Right lobe of liver (tissue), 6 donors: ENCODE measurements around the gene MFNG. TPM values are rescaled to one million over a fixed set of nuclear protein-coding genes. Genes with fewer than 3 reads are reported as not detected.

ENCODE experiments used
- ATAC-seq, 4 donors: fragments of 200-7000 bp; cut with Tn5 transposase; one replicate each; pipeline ENCODE4 v1.9.1; 2020; ENCODE audit warnings: mild to moderate bottlenecking in 4 of 4, moderate library complexity in 4 of 4
- DNase-seq, 3 donors: peaks; one replicate each; pipeline ENCODE4 v3.0.0-alpha.2; 2020
- H3K27ac ChIP-seq, 3 donors: fragments of 200-600 bp; one replicate each; pipeline ENCODE4 v1.8.0; 2022
- H3K27me3 ChIP-seq, 2 donors: fragments of 200-600 bp; one replicate each; pipeline ENCODE4 v1.8.0; 2022
- H3K36me3 ChIP-seq, 4 donors: fragments of 200-600 bp; sonication (generic) in 1 of 4; one replicate each; pipeline versions ENCODE4 v1.5.1 to v1.8.0; 2017 to 2022; ENCODE audit warnings: control low read depth in 1 of 4
- H3K4me1 ChIP-seq, 4 donors: fragments of 200-600 bp; sonication (generic) in 1 of 4; one replicate each; pipeline versions ENCODE4 v1.5.1 to v1.8.0; 2017 to 2022; ENCODE audit warnings: control low read depth in 1 of 4
- H3K4me3 ChIP-seq, 3 donors: fragments of 200-600 bp; one replicate each; pipeline ENCODE4 v1.8.0; 2022
- H3K9me3 ChIP-seq, 4 donors: fragments of 200-600 bp; sonication (generic) in 1 of 4; one replicate each; pipeline versions ENCODE4 v1.5.1 to v1.8.0; 2017 to 2022; ENCODE audit warnings: control low read depth in 1 of 4
- CTCF ChIP-seq, 4 donors: fragments of 200-600 bp in 3 of 4; fragments of 450-650 bp in 1 of 4; IDR thresholded peaks; one replicate each; pipeline versions ENCODE4 v1.5.1 to v1.8.0; 2016 to 2022; ENCODE audit warnings: antibody characterized with exemption in 4 of 4, mild to moderate bottlenecking in 2 of 4
- POLR2A ChIP-seq: fragments of 450-650 bp; IDR thresholded peaks from one replicate; pipeline ENCODE4 v1.6.1; 2017; ENCODE audit warnings: antibody characterized with exemption, mild to moderate bottlenecking
- WGBS: methylation state at CpG from one replicate; pipeline ENCODE4 v1.1.6; 2018; ENCODE audit warnings: low coverage, low lambda C conversion rate; ENCODE audit not compliant: insufficient coverage; ENCODE audit errors: missing lambda C conversion rate; 5-methylcytosine and 5-hydroxymethylcytosine counted together
- intact Hi-C, 2 donors: fragments of 100-400 bp; cut with DNase I; formaldehyde crosslinking; loops; one replicate each; pipeline versions ENCODE4 v1.11.2 to v1.14.1; 2022
- long read RNA-seq: library from polyadenylated mRNA; unstranded; transcript quantifications from one replicate; pipeline ENCODE4 v2.0.0, GENCODE V29; 2019
- total RNA-seq, 6 experiments: library from RNA; depleted of rRNA in 2 of 6; stranded (reverse); fragments of >200 nt in 2 of 6; fragmentation: NEBNext Ultra II Directional in 3 of 6; extraction: Animal tissue kit (Norgen Biotek cat#: 25700) in 3 of 6; gene quantifications; one replicate each; pipeline versions ENCODE4 v1.1.0 to v1.2.4, GENCODE V29; 2016 to 2023
- donor health status: DM: no; HTN: yes; CAD: no.
- donor health status: DM: no; HTN: no; CAD: no.
- donor health status: DM: no; HTN: no; CAD: no.
- donor health status: DM: no; HTN: yes; CAD: no.
- donor health status: DM: no; HTN: yes; CAD: no.

Gene MFNG
- 10 to 100 TPM in 4 of 6 experiments, 1 to 10 TPM in 2; 5.6 to 14.4 (median 10.2) TPM for total RNA-seq
- long read RNA-seq, partial matches to known transcripts, result 0 of 2 reads
- long read RNA-seq, other reads (novel, unspliced or antisense), result 1 of 2 reads

GRCh38 chr22:37486224-37486845 is at the start of gene MFNG:
TSS of gene MFNG (minus strand) at chr22:37486384. CDS start at chr22:37486177, 207 bp downstream.
- 6% methylated on average over 13 of the region's 24 CpGs for WGBS
- no peaks in the 10 kb centered on the region for H3K36me3 ChIP-seq
- TF ChIP-seq POLR2A (peak; percentile 31), CTCF (IDR thresholded peaks at IDR 0.05) (no peak)
- peak within 1 kb of the TSS; percentile 35 to 53 (median 41) for H3K4me3 ChIP-seq
- peak; percentile 73 to 85 (median 84) for DNase-seq
- H3K9me3 ChIP-seq, result no peaks in the 10 kb centered on the region
- intact Hi-C loops, result no loop called here
- peaks cover 0 to 7% (median 2%) of the 10 kb centered on the region in 4 donors for H3K4me1 ChIP-seq
- no peaks in the 10 kb centered on the region for H3K27me3 ChIP-seq
- ATAC-seq, result peak; percentile 74 to 80 (median 77)
- H3K27ac ChIP-seq, result peak within 1 kb of the TSS; percentile 50 to 89 (median 66)

- ATAC-seq (no peak), DNase-seq (no peak)
- no peaks in the 10 kb centered on the region for H3K36me3 ChIP-seq
- no peak for TF ChIP-seq POLR2A
- no peak for TF ChIP-seq CTCF (IDR thresholded peaks at IDR 0.05)
- H3K27me3 ChIP-seq, result no peaks in the 10 kb centered on the region
- H3K9me3 ChIP-seq, result no peaks in the 10 kb centered on the region
- 88% methylated on average over 6 of the region's 6 CpGs for WGBS
- H3K27ac ChIP-seq, result no peak overlapping the region
- intact Hi-C loops, result loop anchor here in 1 of 2 donors (5.0 kb wide), 1 partner anchor 57 kb away; no protein-coding TSS in a partner anchor
- peaks cover 0 to 4% (median 2%) of the 10 kb centered on the region in 4 donors for H3K4me1 ChIP-seq
- no peak overlapping the region for H3K4me3 ChIP-seq
Observed at GRCh38 chr22:37535159-37535558, 49.0 kb upstream of the MFNG start.

- Histone ChIP-seq H3K36me3 (no peaks in the 10 kb centered on the region), H3K4me3 (no peak overlapping the region), H3K4me1 (peaks cover 0 to 4% (median 2%) of the 10 kb centered on the region in 4 donors), H3K9me3 (no peaks in the 10 kb centered on the region), H3K27ac (no peak overlapping the region), H3K27me3 (no peaks in the 10 kb centered on the region)
- DNase-seq (no peak), ATAC-seq (no peak)
- WGBS, result 79% methylated on average over 2 of the region's 3 CpGs
- no peak for TF ChIP-seq CTCF (IDR thresholded peaks at IDR 0.05)
- TF ChIP-seq POLR2A, result no peak
- intact Hi-C loops, result no loop called here
Observed at GRCh38 chr22:37534445-37534844, 48.3 kb upstream of the MFNG start.

- intact Hi-C loops, result no loop called here
- H3K4me3 ChIP-seq, result no peak overlapping the region
- no peak for TF ChIP-seq POLR2A
- no peak for TF ChIP-seq CTCF (IDR thresholded peaks at IDR 0.05)
- ATAC-seq (no peak), DNase-seq (no peak)
- 75% methylated on average over 9 of the region's 9 CpGs for WGBS
- no peak overlapping the region for H3K27ac ChIP-seq
- H3K36me3 ChIP-seq, result no peaks in the 10 kb centered on the region
- H3K4me1 ChIP-seq, result peaks cover 0 to 4% (median under 1%) of the 10 kb centered on the region in 4 donors
- H3K9me3 ChIP-seq, result no peaks in the 10 kb centered on the region
- H3K27me3 ChIP-seq, result no peaks in the 10 kb centered on the region
Observed at GRCh38 chr22:37533995-37534394, 47.8 kb upstream of the MFNG start.
